ENCODE measurements around the gene TBC1D21.
A peak's percentile ranks its signal among the peaks of the same experiment; 100 is the strongest.
"Not testable (repeated sequence)": the region's sequence is repeated elsewhere in the genome, so short reads cannot be mapped to it uniquely, and the experiment has no call there.

The TBC1D21 gene

DNA sequence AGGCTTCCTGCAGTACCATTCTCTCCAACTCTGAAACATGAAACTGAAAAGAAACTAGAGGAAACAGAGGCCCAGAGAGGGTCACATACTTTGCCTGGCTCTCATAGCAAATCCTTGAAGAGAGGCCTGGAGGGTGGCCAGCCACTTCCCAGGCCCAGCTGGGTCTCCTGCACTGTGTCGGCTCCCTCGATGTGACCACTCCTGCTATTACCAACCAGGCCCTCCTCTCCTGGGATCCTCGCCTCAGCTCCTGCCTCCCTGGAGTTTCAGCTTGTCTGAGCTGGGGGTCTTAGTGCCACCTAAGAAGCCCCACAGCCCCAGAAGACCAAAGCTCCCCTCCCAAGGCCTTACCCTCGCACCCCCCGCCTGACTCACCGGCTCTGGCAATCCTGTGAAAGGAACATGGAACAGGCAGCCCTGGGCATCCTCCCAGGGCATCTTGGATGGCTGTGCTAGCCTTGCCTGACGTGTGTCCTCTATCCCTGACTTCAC, 57.5 kb downstream of the TBC1D21 start:
- no peak for DNase-seq

DNA sequence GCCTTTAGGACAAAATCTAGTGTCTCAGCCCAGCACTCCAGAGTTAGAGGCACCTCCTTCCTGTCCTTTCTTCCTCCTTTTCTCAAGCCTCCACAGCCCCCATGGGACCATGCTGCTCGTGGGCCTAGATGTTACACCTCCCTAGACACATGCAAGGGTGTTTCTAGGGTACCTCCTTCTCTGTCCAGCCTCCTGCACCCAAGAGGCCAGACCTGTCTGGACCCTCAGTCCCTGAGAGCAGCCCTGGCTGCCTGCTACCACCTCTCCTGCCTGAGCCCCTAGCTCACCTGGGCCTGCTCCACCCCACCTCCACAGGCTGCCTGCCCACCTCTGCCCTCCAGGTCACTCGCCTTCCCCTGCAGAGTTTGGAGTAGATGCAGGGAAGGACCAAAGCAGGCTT, 58.1 kb downstream of the TBC1D21 start:
- DNase-seq = no peak

DNA sequence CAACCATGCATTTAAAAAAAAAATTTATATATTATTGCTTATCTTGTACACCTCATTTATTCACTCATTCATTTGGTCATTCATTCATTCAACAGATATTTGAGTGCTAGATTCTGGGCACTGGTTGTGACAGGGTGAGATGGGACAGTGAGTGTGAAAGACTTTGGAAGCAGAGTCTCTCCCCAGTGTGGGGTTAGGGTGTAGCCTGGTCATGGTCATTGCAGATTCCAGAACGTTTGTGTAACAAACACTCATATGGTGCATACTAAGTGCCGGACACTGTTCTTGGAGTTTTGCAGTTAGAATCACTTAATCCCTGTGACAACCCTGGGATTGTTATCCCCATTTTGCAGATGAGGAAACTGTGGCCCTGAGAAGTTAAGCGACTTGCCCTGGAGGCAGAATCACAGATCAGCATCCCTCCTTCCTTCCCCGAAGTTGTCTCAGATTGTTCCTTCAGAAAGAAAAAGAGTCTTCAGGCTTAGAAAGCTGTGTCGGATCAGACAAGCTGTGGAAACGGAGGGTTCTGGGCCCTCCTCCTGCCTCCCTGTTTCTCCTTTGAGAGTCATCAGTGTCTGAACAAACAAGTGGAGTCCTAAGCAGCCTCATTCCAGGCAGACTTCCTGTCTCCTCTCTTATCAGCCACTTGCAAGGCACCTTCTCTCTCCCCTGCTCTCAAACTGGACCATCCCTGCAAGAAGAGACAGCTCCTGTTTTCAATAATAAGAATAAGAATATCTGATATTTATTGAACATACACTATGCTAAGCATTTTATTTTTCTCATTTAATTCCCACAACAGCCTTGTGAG, 59.2 kb downstream of the TBC1D21 start:
- no peak for DNase-seq

DNA sequence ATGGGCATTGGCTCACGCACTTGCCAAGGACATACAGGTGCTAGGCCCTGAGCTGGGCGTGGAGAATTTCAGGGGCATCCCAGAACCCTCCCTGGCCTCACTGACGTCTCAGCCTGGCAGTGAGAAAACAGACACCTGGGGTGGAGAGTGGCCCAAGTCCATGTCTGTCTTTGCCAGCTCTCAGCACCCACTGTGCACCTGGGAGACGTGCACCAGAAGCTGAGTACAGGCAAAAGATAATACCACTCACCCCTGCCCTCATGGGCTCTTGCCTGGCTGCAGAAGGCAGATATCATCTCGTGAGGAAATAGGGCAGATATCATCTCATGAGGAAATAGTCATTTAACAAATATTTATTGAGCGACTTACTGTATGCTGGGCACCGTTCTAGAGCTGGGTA, 60.9 kb downstream of the TBC1D21 start:
- no peak for DNase-seq

DNA sequence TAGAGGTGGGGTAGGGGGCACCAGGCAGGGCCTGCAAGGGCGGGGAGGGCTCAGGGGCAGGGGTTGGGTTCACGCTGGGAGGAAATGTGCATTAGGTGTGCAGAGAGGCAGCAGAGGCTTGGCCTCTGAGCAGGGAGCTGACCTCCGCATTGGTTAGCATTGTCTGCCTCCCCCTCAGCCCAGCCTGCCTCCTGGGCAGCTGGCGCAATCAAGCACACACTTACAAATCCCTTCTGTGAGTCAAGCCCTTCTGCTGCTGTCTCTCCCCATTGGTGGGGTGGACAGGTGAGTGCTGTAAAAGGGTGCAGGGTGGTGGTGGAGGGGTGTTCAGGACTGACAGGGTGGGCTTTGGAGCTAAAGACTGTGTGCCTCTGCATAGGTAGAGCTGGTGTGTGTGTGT, 62.2 kb downstream of the TBC1D21 start:
- no peak for DNase-seq

DNA sequence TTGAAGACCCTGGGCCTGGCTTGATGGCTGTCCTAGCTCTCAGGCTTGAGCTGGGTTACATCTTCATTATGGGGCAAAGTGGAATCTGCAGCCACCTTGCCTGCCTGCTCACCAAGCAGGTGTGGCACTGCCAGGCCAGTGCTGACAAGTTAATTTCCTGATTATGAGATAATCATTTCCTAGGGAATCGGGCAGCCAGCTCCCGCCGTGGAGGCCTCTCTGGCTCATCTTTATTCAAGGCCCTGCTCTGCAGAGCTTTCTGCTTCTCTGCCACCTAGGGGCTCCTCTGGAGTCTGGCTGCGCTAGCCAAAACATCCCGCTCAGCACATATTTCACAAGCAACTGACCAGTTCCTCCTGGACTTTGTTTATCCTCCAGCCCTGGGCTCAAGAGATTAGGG, 62.8 kb downstream of the TBC1D21 start:
- DNase-seq = peak in 1 of 2 experiments; percentile 68

DNA sequence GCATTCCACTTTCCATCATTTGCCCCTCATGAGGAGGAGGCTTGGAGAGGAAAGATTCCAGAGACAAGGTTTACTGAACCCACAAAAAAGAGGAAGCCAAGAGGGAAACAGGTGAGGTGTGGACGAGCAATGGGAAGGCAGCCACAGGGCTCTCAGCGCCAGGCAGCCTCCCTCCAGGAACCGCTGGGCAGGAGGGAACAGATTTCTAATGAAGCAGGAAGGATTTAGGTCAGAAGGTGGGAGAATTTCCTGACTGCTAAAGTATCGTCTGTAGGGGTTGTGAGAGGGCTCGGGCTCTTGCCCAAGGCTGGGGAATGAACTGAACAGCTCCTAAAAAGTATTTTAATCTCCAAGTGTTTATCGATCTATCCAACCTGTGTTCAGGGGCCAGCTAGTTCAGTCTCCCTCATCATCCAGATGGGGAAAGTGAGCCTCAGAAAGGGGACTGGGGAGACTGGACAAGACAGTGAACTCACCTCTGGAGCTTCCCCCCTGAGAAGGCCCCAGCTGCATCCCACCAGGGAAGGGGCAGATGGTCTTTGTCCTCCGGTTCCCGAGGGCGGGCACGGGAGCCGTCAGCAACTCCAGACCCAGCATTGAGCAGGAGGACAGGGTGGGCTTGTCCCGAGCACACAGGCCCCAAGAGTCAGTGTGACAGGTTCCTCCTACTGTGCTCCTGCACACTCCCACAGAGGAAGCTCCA, 63.4 kb downstream of the TBC1D21 start:
- no peak for DNase-seq

DNA sequence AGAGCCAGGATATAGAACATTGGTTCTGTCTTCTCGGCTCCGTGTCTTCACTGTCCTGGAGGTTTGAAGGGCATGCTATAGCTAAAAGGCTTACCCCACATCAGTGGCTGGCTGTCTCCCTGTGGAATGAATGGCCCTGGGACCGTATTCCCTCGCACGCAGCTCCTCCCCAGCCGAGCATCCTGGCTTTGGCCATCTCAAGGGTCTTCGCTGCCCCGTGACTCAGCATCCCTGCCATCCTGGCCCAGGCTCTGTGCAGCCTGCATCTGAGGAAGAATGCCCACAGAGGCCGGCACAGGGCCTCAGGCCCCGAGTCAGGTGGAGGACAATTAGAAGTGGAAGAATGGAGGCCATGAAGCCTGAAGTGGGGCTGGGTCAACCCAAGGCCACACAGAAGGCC, 63.9 kb downstream of the TBC1D21 start:
- no peak for DNase-seq

DNA sequence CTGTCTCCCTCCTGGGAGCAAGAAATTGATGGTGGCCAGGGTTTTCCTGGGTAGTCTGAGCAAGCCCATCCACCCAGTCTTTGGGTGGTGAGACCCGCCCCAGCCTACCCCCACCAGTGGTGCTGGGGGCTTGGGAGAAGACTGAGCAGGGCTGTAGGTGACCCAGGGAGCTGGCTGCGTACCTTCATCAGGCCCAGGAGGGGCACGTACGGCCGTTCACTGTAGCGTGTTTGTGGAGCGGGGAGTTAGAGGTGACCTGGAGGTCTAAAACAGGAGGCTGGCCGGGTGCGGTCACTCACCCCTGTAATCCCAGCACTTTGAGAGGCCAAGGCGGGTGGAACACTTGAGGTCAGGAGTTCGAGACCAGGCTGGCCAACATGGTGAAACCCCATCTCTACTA, 64.4 kb downstream of the TBC1D21 start:
- no peak for DNase-seq

DNA sequence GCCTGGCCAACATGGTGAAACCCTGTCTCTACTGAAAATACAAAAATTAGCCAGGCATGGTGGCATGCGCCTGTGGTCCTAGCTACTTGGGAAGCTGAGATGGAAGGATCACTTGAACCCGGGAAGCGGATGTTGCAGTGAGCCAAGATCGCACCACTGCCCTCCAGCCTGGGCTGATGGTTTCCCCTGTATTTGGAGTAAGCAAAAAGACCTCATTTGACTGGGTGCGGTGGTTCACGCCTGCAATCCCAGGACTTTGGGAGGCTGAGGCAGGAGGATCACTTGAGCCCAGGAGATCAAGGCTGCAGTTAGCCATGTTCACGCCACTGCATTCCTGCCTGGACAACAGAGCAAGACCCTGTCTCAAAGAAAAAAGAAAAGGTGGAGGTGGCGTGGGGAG, 65.2 kb downstream of the TBC1D21 start:
- DNase-seq = not testable (repeated sequence)

All from NCI-H526 (cell line).